ENCODE measurements around the gene TESK2.
"Not testable (repeated sequence)": the region's sequence is repeated elsewhere in the genome, so short reads cannot be mapped to it uniquely, and the experiment has no call there.

The TESK2 gene

GRCh38 chr1:45510972-45511527, 20.1 kb upstream of the TESK2 start:
- in situ Hi-C loops (cut with MboI; ENCODE audit: low pct_unique_long_range_greater_than_20kb, low sequenced_read_pairs): no loop called here

GRCh38 chr1:45510036-45510971, 19.3 kb upstream of the TESK2 start:
- DNase-seq: no peak
- in situ Hi-C loops (cut with MboI; ENCODE audit: low pct_unique_long_range_greater_than_20kb, low sequenced_read_pairs): no loop called here

More at GRCh38 chr1:45510972-45511527, 20.1 kb upstream of the TESK2 start:
- no peak for DNase-seq

- in situ Hi-C loops (cut with MboI; ENCODE audit: low pct_unique_long_range_greater_than_20kb, low sequenced_read_pairs): no loop called here
- DNase-seq: no peak
Measured at GRCh38 chr1:45508295-45509151, 17.6 kb upstream of the TESK2 start.

- no peak for DNase-seq
- in situ Hi-C loops (cut with MboI; ENCODE audit: low pct_unique_long_range_greater_than_20kb, low sequenced_read_pairs): no loop called here
Measured at GRCh38 chr1:45507893-45508292, 16.9 kb upstream of the TESK2 start.

GRCh38 chr1:45507195-45507594, 16.2 kb upstream of the TESK2 start:
- in situ Hi-C loops (cut with MboI; ENCODE audit: low pct_unique_long_range_greater_than_20kb, low sequenced_read_pairs): no loop called here
- DNase-seq: no peak

GRCh38 chr1:45503462-45504360, 12.7 kb upstream of the TESK2 start:
- DNase-seq: no peak
- in situ Hi-C loops (cut with MboI; ENCODE audit: low pct_unique_long_range_greater_than_20kb, low sequenced_read_pairs): no loop called here

GRCh38 chr1:45501505-45501859, 10.5 kb upstream of the TESK2 start:
- no peak for DNase-seq
- in situ Hi-C loops (cut with MboI; ENCODE audit: low pct_unique_long_range_greater_than_20kb, low sequenced_read_pairs): no loop called here

- in situ Hi-C loops (cut with MboI; ENCODE audit: low pct_unique_long_range_greater_than_20kb, low sequenced_read_pairs): loop anchor here (10.0 kb wide), 2 partner anchors 145 to 485 kb away; partner anchors contain the start of genes HECTD3 and UROD
Measured at GRCh38 chr1:45499415-45499769, 8.4 kb upstream of the TESK2 start.

GRCh38 chr1:45498279-45498678, 7.3 kb upstream of the TESK2 start:
- in situ Hi-C loops (cut with MboI; ENCODE audit: low pct_unique_long_range_greater_than_20kb, low sequenced_read_pairs): loop anchor here (10.0 kb wide), 2 partner anchors 143 to 483 kb away; partner anchors contain the start of genes HECTD3 and UROD

More at GRCh38 chr1:45499415-45499769, 8.4 kb upstream of the TESK2 start:
- no peak for DNase-seq

GRCh38 chr1:45493116-45493697, 2.2 kb upstream of the TESK2 start:
- DNase-seq: peak; percentile 83
- in situ Hi-C loops (cut with MboI; ENCODE audit: low pct_unique_long_range_greater_than_20kb, low sequenced_read_pairs): loop anchor here (10.0 kb wide), 2 partner anchors 138 to 478 kb away; partner anchors contain the start of genes HECTD3 and UROD

More at GRCh38 chr1:45498279-45498678, 7.3 kb upstream of the TESK2 start:
- no peak for DNase-seq

- no peak for DNase-seq
- in situ Hi-C loops (cut with MboI; ENCODE audit: low pct_unique_long_range_greater_than_20kb, low sequenced_read_pairs): loop anchor here (10.0 kb wide), 2 partner anchors 138 to 478 kb away; partner anchors contain the start of genes HECTD3 and UROD
Measured at GRCh38 chr1:45492691-45493090, 1.7 kb upstream of the TESK2 start.

- in situ Hi-C loops (cut with MboI; ENCODE audit: low pct_unique_long_range_greater_than_20kb, low sequenced_read_pairs): loop anchor here (10.0 kb wide), 2 partner anchors 137 to 477 kb away; partner anchors contain the start of genes HECTD3 and UROD
Measured at GRCh38 chr1:45491487-45492260, 711 bp upstream of the TESK2 start.

GRCh38 chr1:45490121-45490625, 790 bp downstream of the TESK2 start:
- in situ Hi-C loops (cut with MboI; ENCODE audit: low pct_unique_long_range_greater_than_20kb, low sequenced_read_pairs): loop anchor here (10.0 kb wide), 2 partner anchors 135 to 475 kb away; partner anchors contain the start of genes HECTD3 and UROD
- peak; percentile 47 for DNase-seq

More at GRCh38 chr1:45491487-45492260, 711 bp upstream of the TESK2 start:
- no peak for DNase-seq

- DNase-seq; in situ Hi-C loops (cut with MboI; ENCODE audit: low pct_unique_long_range_greater_than_20kb, low sequenced_read_pairs): not testable (repeated sequence)
Measured at GRCh38 chr1:45489379-45489778, 1.6 kb downstream of the TESK2 start.

- no peak for DNase-seq
- in situ Hi-C loops (cut with MboI; ENCODE audit: low pct_unique_long_range_greater_than_20kb, low sequenced_read_pairs): no loop called here
Measured at GRCh38 chr1:45488666-45489377, 2.1 kb downstream of the TESK2 start.

GRCh38 chr1:45485949-45486348, 5.0 kb downstream of the TESK2 start:
- DNase-seq: no peak
- in situ Hi-C loops (cut with MboI; ENCODE audit: low pct_unique_long_range_greater_than_20kb, low sequenced_read_pairs): no loop called here

Data from KBM-7 (cell line).